MM.1S (cell line): Measurements from ENCODE around the gene GFPT2.

Experiments used
- DNase-seq: peaks from one replicate; pipeline ENCODE4 v3.0.0-alpha.2; 2015
- H2AFZ ChIP-seq: fragments of 300-600 bp; sonication (generic); 2 replicates; pipeline ENCODE4 v1.6.0; 2016; ENCODE audit warnings: antibody characterized with exemption, low read length
- H3F3A ChIP-seq: fragments of 300-600 bp; sonication (generic); 2 replicates; pipeline ENCODE4 v1.6.1; 2016; ENCODE audit warnings: mild to moderate bottlenecking, antibody characterized with exemption, low read length, moderate library complexity, mixed read lengths; ENCODE audit not compliant: insufficient read depth
- H3K27ac ChIP-seq: fragments of 300-600 bp; sonication (generic); 2 replicates; pipeline ENCODE4 v1.5.1; 2016; ENCODE audit warnings: mild to moderate bottlenecking, low read length
- H3K27me3 ChIP-seq: fragments of 300-600 bp; sonication (generic); replicated peaks from 2 replicates; pipeline ENCODE4 v1.6.0; 2016; ENCODE audit warnings: low read length; ENCODE audit not compliant: insufficient read depth
- H3K36me3 ChIP-seq: fragments of 300-600 bp; sonication (generic); replicated peaks from 2 replicates; pipeline ENCODE4 v1.6.1; 2016; ENCODE audit warnings: mild to moderate bottlenecking, low read length, mixed read lengths; ENCODE audit not compliant: insufficient read depth
- H3K4me1 ChIP-seq: fragments of 300-600 bp; sonication (generic); 2 replicates; pipeline ENCODE4 v1.6.1; 2016; ENCODE audit warnings: low read length, mixed read lengths
- H3K4me2 ChIP-seq: fragments of 300-600 bp; sonication (generic); 2 replicates; pipeline ENCODE4 v1.6.0; 2016; ENCODE audit warnings: low read depth, low read length
- H3K4me3 ChIP-seq: fragments of 300-600 bp; sonication (generic); 2 replicates; pipeline ENCODE4 v1.5.1; 2016; ENCODE audit warnings: low read length, mixed read lengths
- H3K79me2 ChIP-seq: fragments of 300-600 bp; sonication (generic); 2 replicates; pipeline ENCODE4 v1.6.1; 2016; ENCODE audit warnings: mixed run types, low read length, mixed read lengths
- H3K9ac ChIP-seq: fragments of 300-600 bp; sonication (generic); 2 replicates; pipeline ENCODE4 v1.6.1; 2016; ENCODE audit warnings: low read length, mixed read lengths
- H3K9me2 ChIP-seq: fragments of 300-600 bp; sonication (generic); replicated peaks from 2 replicates; pipeline ENCODE4 v1.6.1; 2016; ENCODE audit warnings: mild to moderate bottlenecking, low read length, mixed read lengths; ENCODE audit not compliant: insufficient read depth
- H3K9me3 ChIP-seq: fragments of 300-600 bp; sonication (generic); replicated peaks from 2 replicates; pipeline ENCODE4 v1.6.1; 2016; ENCODE audit warnings: mild to moderate bottlenecking, low read length, mixed read lengths; ENCODE audit not compliant: insufficient read depth
- H4K20me1 ChIP-seq: fragments of 300-600 bp; sonication (generic); 2 replicates; pipeline ENCODE4 v1.6.1; 2016; ENCODE audit warnings: mild to moderate bottlenecking, low read length, moderate library complexity, mixed read lengths; ENCODE audit not compliant: insufficient read depth
- CTCF ChIP-seq: fragments of 300-600 bp; sonication (generic); IDR thresholded peaks from 2 replicates; pipeline ENCODE4 v1.5.1; 2016; ENCODE audit warnings: antibody characterized with exemption, low read length, mixed read lengths
- EZH2 ChIP-seq: fragments of 300-600 bp; sonication (generic); optimal IDR thresholded peaks from 2 replicates; pipeline ENCODE3; 2017; ENCODE audit warnings: low read depth, mild to moderate bottlenecking, antibody characterized with exemption, low read length, mixed read lengths
- EZH2phosphoT487 ChIP-seq: fragments of 300-600 bp; sonication (generic); IDR thresholded peaks from 2 replicates; pipeline ENCODE4 v1.6.1; 2018; ENCODE audit warnings: antibody characterized with exemption, low read length

GFPT2 gene

DNA sequence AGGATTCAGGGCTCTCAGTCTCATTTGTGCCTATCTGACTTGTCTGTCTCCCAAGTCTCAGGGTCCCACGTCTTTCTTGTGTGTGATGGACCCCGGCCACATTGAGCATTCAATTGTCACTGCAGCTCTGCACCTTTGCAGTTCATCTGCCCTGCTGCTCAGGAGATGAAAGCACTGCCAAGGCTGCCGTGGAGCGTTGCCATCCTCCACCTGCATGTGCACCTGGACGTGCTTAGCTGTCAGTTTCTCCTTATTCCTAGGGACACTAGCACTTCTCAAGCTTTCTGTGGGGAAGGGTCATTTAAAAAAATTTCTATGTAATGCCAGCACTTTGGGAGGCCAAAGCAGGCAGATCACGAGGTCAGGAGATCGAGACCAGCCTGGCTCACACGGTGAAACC, 22.8 kb upstream of the GFPT2 start:
- no peak for DNase-seq
- H3F3A ChIP-seq: no peaks in the 10 kb centered on the region
- no peak for TF ChIP-seq CTCF
- H3K4me3 ChIP-seq: no peak overlapping the region
- H3K79me2 ChIP-seq: no peaks in the 10 kb centered on the region
- H3K9ac ChIP-seq: no peak overlapping the region
- no peaks in the 10 kb centered on the region for H4K20me1 ChIP-seq
- H3K9me2 ChIP-seq: no peaks in the 10 kb centered on the region
- H3K9me3 ChIP-seq: no peaks in the 10 kb centered on the region
- no peak overlapping the region for H2AFZ ChIP-seq
- no peaks in the 10 kb centered on the region for H3K36me3 ChIP-seq
- H3K27me3 ChIP-seq: peaks cover 62% of the 10 kb centered on the region
- H3K4me2 ChIP-seq: no peak overlapping the region
- H3K27ac ChIP-seq: no peak overlapping the region
- H3K4me1 ChIP-seq: no peaks in the 10 kb centered on the region

DNA sequence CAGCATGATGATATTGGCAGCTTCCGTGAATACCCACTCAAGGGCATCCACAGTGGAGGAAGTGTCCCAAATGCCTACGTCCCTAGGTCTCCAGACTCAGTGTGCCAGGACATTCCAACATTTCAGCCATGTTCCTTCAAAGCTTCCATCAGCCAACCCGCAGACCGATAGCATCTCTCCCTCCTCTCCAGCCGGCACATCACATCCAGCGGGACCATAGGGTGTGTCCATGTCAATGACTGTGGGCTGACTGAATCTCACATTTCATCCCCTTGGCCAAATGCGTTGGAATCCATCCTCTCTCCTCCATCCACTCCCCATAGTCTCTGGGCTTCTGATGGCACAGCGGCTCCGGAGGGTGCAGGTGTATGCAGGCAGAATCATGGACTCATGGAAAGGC, 22.2 kb upstream of the GFPT2 start:
- Histone ChIP-seq H3K4me1 (no peaks in the 10 kb centered on the region), H3F3A (no peaks in the 10 kb centered on the region), H3K4me2 (no peak overlapping the region), H3K27ac (no peak overlapping the region), H2AFZ (no peak overlapping the region), H3K36me3 (no peaks in the 10 kb centered on the region), H3K79me2 (no peaks in the 10 kb centered on the region), H3K9me2 (no peaks in the 10 kb centered on the region), H3K9me3 (no peaks in the 10 kb centered on the region), H4K20me1 (no peaks in the 10 kb centered on the region), H3K27me3 (peaks cover 56% of the 10 kb centered on the region), H3K9ac (no peak overlapping the region), H3K4me3 (no peak overlapping the region)
- DNase-seq: no peak
- TF ChIP-seq CTCF (no peak), EZH2phosphoT487 (no peak), EZH2 (no peak)

DNA sequence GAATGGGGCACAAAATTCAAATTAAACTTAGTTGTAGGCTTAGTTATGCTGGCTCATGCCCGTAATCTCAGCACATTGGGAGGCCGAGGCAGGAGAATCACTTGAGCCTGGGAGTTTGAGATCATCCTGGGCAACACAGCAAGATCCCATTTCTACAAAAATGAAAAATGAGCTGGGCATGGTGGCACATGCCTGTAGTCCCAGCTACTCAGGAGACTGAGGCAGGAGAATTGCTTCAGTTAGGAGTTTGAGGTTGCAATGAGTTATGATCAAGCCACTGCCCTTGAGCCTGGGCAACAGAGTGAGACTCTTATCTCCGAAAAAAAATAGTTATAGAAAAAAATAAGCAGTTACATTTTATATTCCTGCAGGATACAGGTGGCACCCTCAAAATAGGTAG, 20.7 kb upstream of the GFPT2 start:
- H3K79me2 ChIP-seq: no peaks in the 10 kb centered on the region
- H2AFZ ChIP-seq: no peak overlapping the region
- H3K4me3 ChIP-seq: no peak overlapping the region
- peaks cover 41% of the 10 kb centered on the region for H3K27me3 ChIP-seq
- no peaks in the 10 kb centered on the region for H3K9me2 ChIP-seq
- H3F3A ChIP-seq: no peaks in the 10 kb centered on the region
- H3K9ac ChIP-seq: no peak overlapping the region
- no peak overlapping the region for H3K4me2 ChIP-seq
- no peaks in the 10 kb centered on the region for H3K9me3 ChIP-seq
- no peaks in the 10 kb centered on the region for H3K36me3 ChIP-seq
- no peak for TF ChIP-seq EZH2phosphoT487
- TF ChIP-seq EZH2: no peak
- TF ChIP-seq CTCF: no peak
- no peaks in the 10 kb centered on the region for H3K4me1 ChIP-seq
- no peak overlapping the region for H3K27ac ChIP-seq
- H4K20me1 ChIP-seq: no peaks in the 10 kb centered on the region
- DNase-seq: no peak

GRCh38 chr5:180373454-180373853, 20.3 kb upstream of the GFPT2 start:
- TF ChIP-seq CTCF (no peak), EZH2phosphoT487 (no peak), EZH2 (no peak)
- no peaks in the 10 kb centered on the region for H3K9me3 ChIP-seq
- no peak overlapping the region for H3K4me2 ChIP-seq
- peaks cover 38% of the 10 kb centered on the region for H3K27me3 ChIP-seq
- no peak overlapping the region for H3K27ac ChIP-seq
- no peaks in the 10 kb centered on the region for H4K20me1 ChIP-seq
- H3K36me3 ChIP-seq: no peaks in the 10 kb centered on the region
- no peak overlapping the region for H3K9ac ChIP-seq
- H3K4me1 ChIP-seq: no peaks in the 10 kb centered on the region
- DNase-seq: no peak
- H3K79me2 ChIP-seq: no peaks in the 10 kb centered on the region
- no peaks in the 10 kb centered on the region for H3K9me2 ChIP-seq
- H3F3A ChIP-seq: no peaks in the 10 kb centered on the region
- H3K4me3 ChIP-seq: no peak overlapping the region
- no peak overlapping the region for H2AFZ ChIP-seq
